Ovary (tissue), 9 donors: Measurements from ENCODE around the gene PCDHGB3. TPM values are rescaled to one million over a fixed set of nuclear protein-coding genes. Genes with fewer than 3 reads are reported as not detected.
"Not testable (repeated sequence)": the region's sequence is repeated elsewhere in the genome, so short reads cannot be mapped to it uniquely, and the experiment has no call there.

Experiments used
- DNase-seq, 5 donors: peaks; one replicate each; pipeline ENCODE4 v3.0.0-alpha.2; 2019 to 2020
- H3K27ac ChIP-seq, 2 donors: fragments of 200-600 bp; one replicate each; pipeline versions ENCODE4 v1.5.1 to v1.8.0; 2019 to 2022
- H3K27me3 ChIP-seq: fragments of 200-600 bp; one replicate; pipeline ENCODE4 v1.8.0; 2022
- H3K36me3 ChIP-seq: fragments of 200-600 bp; sonication (generic); one replicate; pipeline ENCODE4 v1.5.1; 2019
- H3K4me1 ChIP-seq: one replicate; pipeline ENCODE4 v1.8.1; 2013; ENCODE audit warnings: mild to moderate bottlenecking, moderate library complexity; ENCODE audit not compliant: insufficient read depth
- H3K4me3 ChIP-seq: fragments of 200-600 bp; sonication (generic); one replicate; pipeline ENCODE4 v1.5.1; 2017
- H3K9me3 ChIP-seq, 2 donors: fragments of 200-600 bp in 1 of 2; sonication (generic) in 1 of 2; one replicate each; pipeline versions ENCODE4 v1.5.1 to v1.8.1; 2013 to 2019; ENCODE audit warnings: mild to moderate bottlenecking in 1 of 2, moderate library complexity in 1 of 2
- EP300 ChIP-seq: sonication (generic); formaldehyde crosslinking; IDR thresholded peaks from one replicate; pipeline ENCODE4 v1.6.1; 2017; ENCODE audit warnings: antibody characterized with exemption
- POLR2A ChIP-seq: fragments of 450-650 bp; IDR thresholded peaks from one replicate; pipeline ENCODE4 v1.6.1; 2017; ENCODE audit warnings: antibody characterized with exemption, mild to moderate bottlenecking, moderate library complexity
- WGBS, 3 donors: extraction: QIAGEN DNeasy Blood & Tissue Kit in 1 of 3; methylation state at CpG; one replicate each; pipeline versions ENCODE4 v1.1.5 to v1.1.7; 2013 to 2017; 5-methylcytosine and 5-hydroxymethylcytosine counted together
- intact Hi-C, 4 donors: fragments of 100-400 bp; cut with DNase I; formaldehyde crosslinking; loops; one replicate each; pipeline versions ENCODE4 v1.11.0 to v1.15.1; 2022 to 2023
- polyA plus RNA-seq, 2 donors: library from polyadenylated mRNA; stranded (reverse); fragments of 200-250 nt in 1 of 2; fragments of 350-450 nt in 1 of 2; fragmentation: Illumina TruSeq in 1 of 2; extraction: RNeasy Lipid Tissue Mini Kit (QIAGEN cat#74804) in 1 of 2; gene quantifications; one replicate each; pipeline ENCODE4 v1.2.3, GENCODE V29; 2013 to 2014
- total RNA-seq, 7 donors: library from RNA; depleted of rRNA in 2 of 7; stranded (reverse); fragments of >200 nt in 2 of 7; fragmentation: NEBNext Ultra II Directional in 3 of 7; extraction: Animal tissue kit (Norgen Biotek cat#: 25700) in 3 of 7; gene quantifications; one replicate each; pipeline versions ENCODE4 v1.1.0 to v1.2.4, GENCODE V29; 2016 to 2023
- TF ChIP-seq, protein P1 (sequence below), 3 donors: fragments of 450-650 bp in 2 of 3; fragments of 200-600 bp in 1 of 3; IDR thresholded peaks; one replicate each; pipeline versions ENCODE4 v1.5.1 to v1.8.0; 2016 to 2022; ENCODE audit warnings: antibody characterized with exemption in 3 of 3, mild to moderate bottlenecking in 1 of 3
- donor health status: DM: no; HTN: no; CAD: no; lungs with moderate emphysema.
- donor health status: DM: no; HTN: no; CAD: no.
- donor health status: Bipolar disorder and iron deficiency.
- donor health status: DM: yes; HTN: yes; CAD: no.
- donor health status: DM: no; HTN: no; CAD: no.
- donor health status: DM: yes; HTN: yes; CAD: no.

Gene PCDHGB3
- total and polyA plus RNA-seq, 9 donors: 1.1 to 8.6 (median 4.5) TPM

DNA sequence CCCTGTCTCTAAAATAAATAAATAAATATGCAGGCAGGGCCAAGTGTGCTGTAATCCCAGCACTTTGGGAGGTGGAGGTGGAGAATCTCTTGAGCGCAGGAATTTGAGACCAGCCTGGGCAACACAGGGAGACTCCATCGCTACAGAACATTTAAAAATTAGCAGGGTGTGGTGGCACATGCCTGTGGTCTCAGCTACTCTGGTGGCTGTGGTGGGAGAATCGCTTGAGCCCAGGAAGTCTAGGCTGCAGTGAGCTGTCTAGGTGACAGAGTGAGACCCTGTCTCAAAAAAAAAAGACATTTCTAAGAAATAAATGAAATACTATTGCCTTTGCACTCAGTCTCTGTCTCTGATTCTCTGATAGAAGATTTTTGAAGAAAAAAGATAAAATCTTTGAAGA, 41.5 kb downstream of the PCDHGB3 start:
- Histone ChIP-seq H3K4me1 (peaks cover 2% of the 10 kb centered on the region), H3K27me3 (no peaks in the 10 kb centered on the region), H3K36me3 (peaks cover 4% of the 10 kb centered on the region), H3K4me3 (no peak overlapping the region), H3K27ac (no peak overlapping the region), H3K9me3 (peaks cover 14 to 53% of the 10 kb centered on the region in 2 donors)
- intact Hi-C loops: loop anchor here in 1 of 4 donors (10.0 kb wide), 1 partner anchor 113 kb away; no protein-coding TSS in a partner anchor
- no peak for DNase-seq
- whole genome bisulfite sequencing, 3 donors: 52 to 72% (median 58%) methylated on average over 3 of the region's 3 CpGs
- TF ChIP-seq, protein P1, sequence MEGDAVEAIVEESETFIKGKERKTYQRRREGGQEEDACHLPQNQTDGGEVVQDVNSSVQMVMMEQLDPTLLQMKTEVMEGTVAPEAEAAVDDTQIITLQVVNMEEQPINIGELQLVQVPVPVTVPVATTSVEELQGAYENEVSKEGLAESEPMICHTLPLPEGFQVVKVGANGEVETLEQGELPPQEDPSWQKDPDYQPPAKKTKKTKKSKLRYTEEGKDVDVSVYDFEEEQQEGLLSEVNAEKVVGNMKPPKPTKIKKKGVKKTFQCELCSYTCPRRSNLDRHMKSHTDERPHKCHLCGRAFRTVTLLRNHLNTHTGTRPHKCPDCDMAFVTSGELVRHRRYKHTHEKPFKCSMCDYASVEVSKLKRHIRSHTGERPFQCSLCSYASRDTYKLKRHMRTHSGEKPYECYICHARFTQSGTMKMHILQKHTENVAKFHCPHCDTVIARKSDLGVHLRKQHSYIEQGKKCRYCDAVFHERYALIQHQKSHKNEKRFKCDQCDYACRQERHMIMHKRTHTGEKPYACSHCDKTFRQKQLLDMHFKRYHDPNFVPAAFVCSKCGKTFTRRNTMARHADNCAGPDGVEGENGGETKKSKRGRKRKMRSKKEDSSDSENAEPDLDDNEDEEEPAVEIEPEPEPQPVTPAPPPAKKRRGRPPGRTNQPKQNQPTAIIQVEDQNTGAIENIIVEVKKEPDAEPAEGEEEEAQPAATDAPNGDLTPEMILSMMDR (IDR thresholded peaks at IDR 0.05): no peak
- no peak for TF ChIP-seq POLR2A
- no peak for TF ChIP-seq EP300

- peak within 1 kb of the TSS; percentile 16 for H3K4me3 ChIP-seq
- WGBS, 3 donors: 14 to 21% (median 15%) methylated on average over 31 of the region's 31 CpGs
- intact Hi-C loops: loop anchor here in 1 of 4 donors (10.0 kb wide), 1 partner anchor 112 kb away; no protein-coding TSS in a partner anchor
These were observed 43.0 kb downstream of the PCDHGB3 start, which contains the start of gene PCDHGA10 for GRCh38 chr5:141412854-141413539. PCDHGA10 (plus strand) TSS chr5:141412987; CDS start chr5:141413176, 189 bp downstream.

DNA sequence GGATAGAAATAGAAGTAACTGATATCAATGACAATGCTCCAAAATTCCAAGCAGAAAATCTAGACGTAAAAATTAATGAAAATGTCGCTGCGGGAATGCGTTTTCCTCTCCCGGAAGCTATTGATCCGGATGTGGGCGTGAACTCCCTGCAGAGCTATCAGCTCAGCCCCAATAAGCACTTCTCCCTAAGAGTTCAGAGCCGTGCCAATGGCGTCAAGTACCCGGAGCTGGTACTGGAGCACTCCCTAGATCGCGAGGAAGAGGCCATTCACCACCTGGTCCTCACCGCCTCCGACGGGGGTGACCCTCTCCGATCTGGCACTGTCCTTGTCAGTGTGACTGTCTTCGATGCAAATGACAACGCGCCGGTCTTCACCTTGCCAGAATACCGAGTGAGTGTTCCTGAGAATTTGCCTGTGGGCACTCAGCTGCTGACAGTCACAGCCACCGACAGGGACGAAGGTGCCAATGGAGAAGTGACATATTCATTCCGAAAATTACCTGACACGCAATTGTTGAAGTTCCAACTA, 43.6 kb downstream of the PCDHGB3 start:
- no peaks in the 10 kb centered on the region for H3K27me3 ChIP-seq
- intact Hi-C loops: loop anchor here in 1 of 4 donors (10.0 kb wide), 1 partner anchor 111 kb away; no protein-coding TSS in a partner anchor
- TF ChIP-seq, protein P1 (IDR thresholded peaks at IDR 0.05): no peak
- TF ChIP-seq POLR2A (no peak), EP300 (no peak)
- H3K36me3 ChIP-seq: peaks cover 4% of the 10 kb centered on the region
- H3K4me3 ChIP-seq: peak overlapping the region; percentile 16
- peaks cover 14 to 56% of the 10 kb centered on the region in 2 donors for H3K9me3 ChIP-seq
- DNase-seq: peak in 1 of 5 donors; percentile 12
- 15 to 20% (median 16%) methylated on average over 25 of the region's 25 CpGs for WGBS, 3 donors
- no peak overlapping the region for H3K27ac ChIP-seq
- peaks cover 2% of the 10 kb centered on the region for H3K4me1 ChIP-seq

More at GRCh38 chr5:141412854-141413539, 43.0 kb downstream of the PCDHGB3 start, which contains the start of gene PCDHGA10:
- TF ChIP-seq POLR2A: no peak
- TF ChIP-seq EP300: no peak
- TF ChIP-seq, protein P1 (IDR thresholded peaks at IDR 0.05): no peak
- Histone ChIP-seq H3K9me3 (peaks cover 14 to 53% of the 10 kb centered on the region in 2 donors), H3K36me3 (peaks cover 4% of the 10 kb centered on the region), H3K27me3 (no peaks in the 10 kb centered on the region), H3K27ac (no peak within 1 kb of the TSS), H3K4me1 (peaks cover 2% of the 10 kb centered on the region)
- peak in 1 of 5 donors; percentile 14 for DNase-seq

GRCh38 chr5:141414548-141415274, 44.7 kb downstream of the PCDHGB3 start:
- H3K36me3 ChIP-seq, DNase-seq, H3K4me1 ChIP-seq, H3K27me3 ChIP-seq, H3K27ac ChIP-seq, H3K4me3 ChIP-seq: not testable (repeated sequence)
- 22 to 37% (median 23%) methylated on average over 36 to 46 of the region's 46 CpGs for WGBS, 3 donors
- intact Hi-C loops: loop anchor here in 2 of 4 donors (5.0 to 10.0 kb wide), 2 partner anchors 110 to 143 kb away; no protein-coding TSS in a partner anchor
- H3K9me3 ChIP-seq: peaks cover 16 to 56% of the 10 kb centered on the region in 2 donors

DNA sequence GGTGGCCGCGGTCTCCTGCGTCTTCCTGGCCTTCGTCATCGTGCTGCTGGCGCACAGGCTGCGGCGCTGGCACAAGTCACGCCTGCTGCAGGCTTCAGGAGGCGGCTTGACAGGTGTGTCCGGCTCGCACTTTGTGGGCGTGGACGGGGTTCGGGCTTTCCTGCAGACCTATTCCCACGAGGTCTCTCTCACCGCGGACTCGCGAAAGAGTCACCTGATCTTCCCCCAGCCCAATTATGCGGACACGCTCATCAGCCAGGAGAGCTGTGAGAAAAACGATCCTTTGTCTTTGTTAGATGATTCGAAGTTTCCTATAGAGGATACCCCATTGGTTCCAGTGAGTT, 45.2 kb downstream of the PCDHGB3 start:
- WGBS, 3 donors: 20 to 27% (median 23%) methylated on average over 16 to 24 of the region's 24 CpGs
- H3K9me3 ChIP-seq: peaks cover 12 to 54% of the 10 kb centered on the region in 2 donors
- H3K36me3 ChIP-seq, DNase-seq, H3K27me3 ChIP-seq, H3K4me1 ChIP-seq, H3K27ac ChIP-seq, H3K4me3 ChIP-seq: not testable (repeated sequence)
- intact Hi-C loops: loop anchor here in 2 of 4 donors (5.0 to 10.0 kb wide), 2 partner anchors 110 to 142 kb away; no protein-coding TSS in a partner anchor
